22Rv1 (cell line): ENCODE measurements around the gene ALOX15.

Source experiments
- ZFX ChIP-seq: fragments of 450-650 bp; IDR thresholded peaks from 2 replicates; pipeline ENCODE4 v1.6.1; 2017; ENCODE audit warnings: antibody characterized with exemption, borderline replicate concordance
- TF ChIP-seq, protein P1 (sequence below): fragments of 450-650 bp; IDR thresholded peaks from 2 replicates; pipeline ENCODE4 v1.5.1; 2017; ENCODE audit warnings: mild to moderate bottlenecking

DNA sequence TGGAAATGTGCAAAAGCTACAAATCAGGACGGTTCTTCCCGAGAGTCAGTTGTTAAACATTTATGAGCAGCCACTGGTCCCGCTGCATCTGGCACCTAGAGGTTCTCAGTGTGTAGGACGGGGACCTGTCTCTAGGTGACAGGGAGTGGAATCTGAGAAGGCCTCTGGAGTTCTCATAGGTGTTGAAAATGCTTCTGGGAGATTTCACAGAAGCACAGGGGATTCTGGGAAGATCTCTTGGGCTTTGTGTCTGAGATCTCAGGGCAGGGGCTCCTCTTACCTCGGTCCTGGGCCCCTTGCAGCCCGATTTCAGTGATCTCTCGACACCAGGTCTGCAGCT is 8.9 kb downstream of the ALOX15 start:
- TF ChIP-seq, protein P1, sequence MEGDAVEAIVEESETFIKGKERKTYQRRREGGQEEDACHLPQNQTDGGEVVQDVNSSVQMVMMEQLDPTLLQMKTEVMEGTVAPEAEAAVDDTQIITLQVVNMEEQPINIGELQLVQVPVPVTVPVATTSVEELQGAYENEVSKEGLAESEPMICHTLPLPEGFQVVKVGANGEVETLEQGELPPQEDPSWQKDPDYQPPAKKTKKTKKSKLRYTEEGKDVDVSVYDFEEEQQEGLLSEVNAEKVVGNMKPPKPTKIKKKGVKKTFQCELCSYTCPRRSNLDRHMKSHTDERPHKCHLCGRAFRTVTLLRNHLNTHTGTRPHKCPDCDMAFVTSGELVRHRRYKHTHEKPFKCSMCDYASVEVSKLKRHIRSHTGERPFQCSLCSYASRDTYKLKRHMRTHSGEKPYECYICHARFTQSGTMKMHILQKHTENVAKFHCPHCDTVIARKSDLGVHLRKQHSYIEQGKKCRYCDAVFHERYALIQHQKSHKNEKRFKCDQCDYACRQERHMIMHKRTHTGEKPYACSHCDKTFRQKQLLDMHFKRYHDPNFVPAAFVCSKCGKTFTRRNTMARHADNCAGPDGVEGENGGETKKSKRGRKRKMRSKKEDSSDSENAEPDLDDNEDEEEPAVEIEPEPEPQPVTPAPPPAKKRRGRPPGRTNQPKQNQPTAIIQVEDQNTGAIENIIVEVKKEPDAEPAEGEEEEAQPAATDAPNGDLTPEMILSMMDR, result no peak
- TF ChIP-seq ZFX, result no peak
